NK-92 treated with Interleukin-12 subunit alpha and Interleukin-12 subunit beta, amount 100 ng/mL, for 24 hours (cell line): Measurements from ENCODE around the gene NOS3.

ENCODE experiments used
- DNase-seq: peaks from one replicate; lab custom pipeline; 2025; lab: John Stamatoyannopoulos, UW

The NOS3 gene

GRCh38 chr7:151059367-151060112 lies 68.7 kb downstream of the NOS3 start, which contains the start of gene SLC4A2:
TSS of gene SLC4A2 (plus strand) at chr7:151059589. CDS start at chr7:151061988, 2,399 bp downstream.
- DNase-seq = peak; percentile 64

- DNase-seq = no peak
These were observed 69.2 kb downstream of the NOS3 start for GRCh38 chr7:151060113-151060415.

GRCh38 chr7:151060416-151061212 lies 69.8 kb downstream of the NOS3 start:
- no peak for DNase-seq

GRCh38 chr7:151061213-151062110 lies 70.6 kb downstream of the NOS3 start:
- DNase-seq = no peak

- no peak for DNase-seq
These were observed 71.2 kb downstream of the NOS3 start for GRCh38 chr7:151062111-151062398.

- DNase-seq = no peak
These were observed 71.8 kb downstream of the NOS3 start for GRCh38 chr7:151062399-151063211.

GRCh38 chr7:151063212-151063561 lies 72.4 kb downstream of the NOS3 start:
- no peak for DNase-seq
